GM21528 (cell line): Measurements from ENCODE around the gene SDHC.
"Not testable (repeated sequence)": the region's sequence is repeated elsewhere in the genome, so short reads cannot be mapped to it uniquely, and the experiment has no call there.

Experiments
- ATAC-seq: cut with Tn5 transposase; IDR thresholded peaks from one replicate; pipeline ENCODE4 v1.9.1; 2021; ENCODE audit warnings: mild to moderate bottlenecking, moderate library complexity; ENCODE audit not compliant: unreplicated experiment, low FRiP score

Gene SDHC

GRCh38 chr1:161381707-161382106 is 67.5 kb downstream of the SDHC start:
- ATAC-seq = no peak

- ATAC-seq = no peak
Observed at GRCh38 chr1:161382214-161383019, 68.2 kb downstream of the SDHC start.

GRCh38 chr1:161388639-161389038 is 74.5 kb downstream of the SDHC start:
- ATAC-seq = no peak

DNA sequence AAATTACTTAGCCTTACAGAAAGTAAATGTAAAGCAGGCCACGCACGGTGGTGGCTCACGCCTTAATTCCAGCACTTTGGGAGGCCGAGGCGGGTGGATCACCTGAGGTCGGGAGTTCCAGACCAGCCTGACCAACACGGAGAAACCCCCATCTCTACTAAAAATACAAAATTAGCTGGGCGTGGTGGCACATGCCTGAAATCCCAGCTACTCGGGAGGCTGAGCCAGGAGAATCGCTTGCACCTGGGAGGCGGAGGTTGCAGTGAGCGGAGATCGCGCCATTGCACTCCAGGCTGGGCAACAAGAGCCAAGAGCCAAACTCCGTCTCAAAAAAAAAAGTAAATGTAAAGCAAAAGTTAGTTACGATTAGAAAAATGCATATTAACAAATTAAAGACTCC is 75.0 kb downstream of the SDHC start:
- ATAC-seq = not testable (repeated sequence)

DNA sequence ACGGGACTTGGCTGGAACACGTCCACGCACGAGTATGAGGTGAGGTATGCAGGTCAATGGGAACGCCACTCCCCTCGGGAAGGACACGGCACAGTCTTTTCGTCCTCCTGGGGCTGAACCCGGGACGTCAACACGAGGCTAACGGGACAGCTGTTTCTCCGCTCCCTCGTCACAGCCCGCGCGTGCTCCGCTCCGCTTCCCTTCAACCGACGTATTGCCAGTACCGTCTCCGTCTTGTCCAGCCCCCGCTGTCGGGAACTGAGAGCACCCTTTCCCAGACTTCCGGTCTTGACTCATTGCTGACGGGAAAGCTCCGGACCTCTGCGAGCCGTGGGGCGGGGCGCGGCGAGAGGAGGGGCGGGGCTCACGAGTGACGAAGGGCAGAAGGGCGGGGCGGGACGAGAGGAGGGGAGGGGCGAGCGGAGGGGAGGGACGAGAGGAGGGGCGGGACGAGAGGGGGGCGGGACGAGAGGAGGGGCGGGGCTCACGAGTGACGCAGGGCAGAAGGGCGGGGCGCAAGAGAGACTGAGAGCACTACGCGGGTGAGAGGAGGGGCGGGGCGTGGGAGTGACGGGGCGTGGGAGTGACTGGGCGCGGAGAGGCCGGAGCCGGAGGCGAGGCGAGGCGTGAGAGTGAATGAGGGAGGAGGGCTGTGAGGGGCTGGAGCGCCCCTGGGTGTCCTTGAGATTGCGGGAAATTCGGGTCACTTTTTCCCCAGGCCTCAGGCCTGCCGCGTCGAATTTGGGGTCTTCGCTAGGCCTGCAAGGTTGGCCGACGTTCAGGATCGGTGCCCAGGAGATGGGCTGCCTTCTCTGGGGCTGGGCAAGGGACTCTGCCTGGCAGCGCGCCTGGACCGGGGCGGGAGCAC is 75.7 kb downstream of the SDHC start:
- ATAC-seq = peak; percentile 70

DNA sequence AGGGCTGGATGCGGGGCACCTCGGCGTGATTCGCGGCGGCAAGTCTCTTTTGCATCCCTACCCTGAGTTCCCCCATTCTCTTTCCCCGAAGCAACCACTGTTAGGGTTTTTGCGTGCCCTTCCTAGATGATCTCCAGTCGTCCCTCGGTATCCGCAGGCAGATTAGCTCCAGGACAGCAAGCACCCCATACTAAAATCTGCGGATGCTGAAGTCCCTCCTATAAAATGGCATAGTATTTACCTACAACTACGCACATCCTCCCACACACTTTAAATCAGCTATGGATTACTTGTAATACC is 76.3 kb downstream of the SDHC start:
- no peak for ATAC-seq

GRCh38 chr1:161391136-161391535 is 77.0 kb downstream of the SDHC start:
- ATAC-seq = not testable (repeated sequence)

DNA sequence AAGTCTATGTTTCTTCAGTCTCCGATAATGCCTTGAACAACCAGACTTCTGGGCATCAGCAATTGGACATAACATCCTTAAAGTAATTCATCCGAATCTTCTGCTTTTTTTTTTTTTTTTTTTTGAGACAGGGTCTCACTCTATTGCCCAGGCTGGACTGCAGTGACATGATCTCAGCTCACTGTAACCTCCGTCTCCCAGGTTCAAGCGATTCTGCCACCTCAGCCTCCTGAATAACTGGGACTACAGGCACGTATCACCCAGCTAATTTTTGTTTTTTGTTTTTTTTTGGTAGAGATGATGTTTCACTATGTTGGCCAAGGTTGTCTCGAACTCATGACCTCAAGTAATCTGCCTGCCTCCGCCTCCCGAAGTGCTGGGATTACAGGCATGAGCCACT is 77.4 kb downstream of the SDHC start:
- ATAC-seq = no peak

- ATAC-seq = no peak
Observed at GRCh38 chr1:161393151-161393550, 79.0 kb downstream of the SDHC start.

- ATAC-seq = not testable (repeated sequence)
Observed at GRCh38 chr1:161397038-161397437, 82.9 kb downstream of the SDHC start.

DNA sequence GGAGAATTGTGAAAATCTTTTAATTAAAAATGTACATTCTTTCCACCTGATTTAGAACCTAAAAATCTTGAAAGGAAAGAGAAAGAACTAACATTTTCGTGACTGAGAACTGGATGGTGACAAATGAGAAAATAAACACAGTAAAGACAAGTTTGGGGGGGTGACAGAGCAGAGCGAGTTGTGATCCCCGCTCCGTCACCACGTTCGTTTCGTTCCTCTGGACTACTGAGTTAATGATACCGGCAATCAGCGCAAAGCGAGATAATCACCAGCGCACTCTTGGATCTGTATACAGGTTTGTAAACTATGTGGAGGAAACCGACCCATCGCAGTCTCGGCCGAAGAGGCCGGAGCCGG is 84.7 kb downstream of the SDHC start:
- no peak for ATAC-seq

DNA sequence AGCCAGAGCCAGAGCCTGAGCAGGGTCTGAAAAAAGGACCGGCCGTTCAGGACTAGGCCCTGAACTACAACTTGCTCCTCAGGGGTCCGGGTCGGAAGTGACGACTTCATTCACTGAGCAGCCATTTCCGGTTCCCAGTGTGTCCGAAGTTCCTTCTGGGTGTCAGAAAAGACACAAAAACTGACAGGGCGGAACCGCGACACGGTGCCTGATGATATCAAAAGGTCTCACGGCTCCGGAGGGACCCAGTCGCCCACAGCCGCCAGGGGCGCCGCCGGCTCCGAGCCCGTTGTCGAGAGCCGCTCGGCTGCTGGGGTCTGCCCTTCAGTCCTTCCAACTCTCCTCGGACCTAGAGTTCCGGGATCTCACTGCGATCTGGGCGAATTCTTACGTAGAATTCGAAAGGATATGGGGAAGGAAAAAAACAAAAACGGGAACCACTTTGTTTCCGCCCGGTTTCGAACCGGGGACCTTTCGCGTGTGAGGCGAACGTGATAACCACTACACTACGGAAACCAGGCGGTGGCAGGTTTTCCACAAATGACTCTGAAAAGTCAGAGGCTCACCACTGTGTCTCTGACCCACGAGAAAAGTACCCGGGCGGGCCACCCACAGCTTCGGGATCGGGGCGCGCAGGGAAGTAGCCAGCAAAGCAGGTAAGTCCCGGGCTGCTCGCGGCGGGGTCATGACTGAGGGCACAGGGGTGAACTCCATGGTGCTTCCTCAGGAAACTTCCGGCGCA is 85.2 kb downstream of the SDHC start:
- ATAC-seq = peak; percentile 72

GRCh38 chr1:161402446-161402845 is 88.3 kb downstream of the SDHC start:
- no peak for ATAC-seq

- ATAC-seq = no peak
Observed at GRCh38 chr1:161404051-161404597, 89.9 kb downstream of the SDHC start.

DNA sequence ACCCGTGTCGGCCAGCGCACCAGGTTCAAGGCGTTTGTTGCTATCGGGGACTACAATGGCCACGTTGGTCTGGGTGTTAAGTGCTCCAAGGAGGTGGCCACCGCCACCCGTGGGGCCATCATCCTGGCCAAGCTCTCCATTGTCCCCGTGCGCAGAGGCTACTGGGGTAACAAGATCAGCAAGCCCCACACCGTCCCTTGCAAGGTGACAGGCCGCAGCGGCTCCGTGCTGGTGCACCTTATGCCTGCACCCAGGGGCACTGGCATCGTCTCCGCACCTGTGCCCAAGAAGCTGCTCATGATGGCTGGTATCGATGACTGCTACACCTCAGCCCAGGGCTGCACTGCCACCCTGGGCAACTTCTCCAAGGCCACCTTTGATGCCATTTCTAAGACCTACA is 92.4 kb downstream of the SDHC start:
- not testable (repeated sequence) for ATAC-seq

- no peak for ATAC-seq
Observed at GRCh38 chr1:161407451-161407985, 93.3 kb downstream of the SDHC start.

GRCh38 chr1:161408429-161409052 is 94.4 kb downstream of the SDHC start:
- ATAC-seq = no peak

GRCh38 chr1:161409848-161410635 is 95.9 kb downstream of the SDHC start:
- ATAC-seq = not testable (repeated sequence)

DNA sequence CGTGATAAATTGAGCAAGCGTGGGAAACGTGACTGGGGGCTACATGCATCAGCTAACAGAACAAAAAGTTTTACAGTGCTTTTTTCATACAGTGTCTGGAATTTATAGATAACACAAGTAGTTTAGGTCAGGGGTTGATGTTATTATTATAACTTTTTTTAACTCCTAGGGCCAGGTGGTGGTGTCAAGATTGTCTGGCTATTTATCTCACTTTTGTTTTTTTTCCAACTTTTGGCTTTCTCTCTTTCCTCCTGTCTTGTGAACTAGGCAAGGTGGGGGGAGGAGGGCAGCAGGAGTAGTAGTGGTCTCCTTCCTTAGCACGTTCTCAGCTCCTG is 96.4 kb downstream of the SDHC start:
- not testable (repeated sequence) for ATAC-seq
